ENCODE results near the gene CHIC2. TPM values are rescaled to one million over a fixed set of nuclear protein-coding genes. Genes with fewer than 3 reads are reported as not detected.

Gene CHIC2
- total and polyA plus RNA-seq, 2 of the 8 experiments (the other 6 are each of a cell fraction or from before 2014, with no cell fraction given): 4.5 to 10.9 TPM

DNA sequence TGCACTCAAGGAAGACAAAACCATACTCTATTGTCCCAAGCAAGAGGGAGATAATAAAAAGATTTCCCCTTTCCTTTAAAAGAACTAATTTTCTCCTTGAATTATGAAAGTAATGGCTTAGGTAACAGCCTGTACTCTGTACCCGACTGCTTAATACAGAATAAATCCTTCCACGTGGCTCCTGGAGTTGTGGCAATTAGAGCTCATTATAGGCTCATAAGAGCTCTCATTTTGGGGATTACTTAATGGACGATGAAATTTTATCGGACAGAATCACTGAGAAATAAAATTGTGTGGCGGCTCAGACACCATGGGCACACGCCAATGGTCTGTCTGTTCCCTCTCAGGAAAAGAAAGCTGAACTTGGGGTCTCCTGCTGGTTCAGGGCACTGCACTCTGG, 32.7 kb upstream of the CHIC2 start (continued):
- TF ChIP-seq, protein P1, sequence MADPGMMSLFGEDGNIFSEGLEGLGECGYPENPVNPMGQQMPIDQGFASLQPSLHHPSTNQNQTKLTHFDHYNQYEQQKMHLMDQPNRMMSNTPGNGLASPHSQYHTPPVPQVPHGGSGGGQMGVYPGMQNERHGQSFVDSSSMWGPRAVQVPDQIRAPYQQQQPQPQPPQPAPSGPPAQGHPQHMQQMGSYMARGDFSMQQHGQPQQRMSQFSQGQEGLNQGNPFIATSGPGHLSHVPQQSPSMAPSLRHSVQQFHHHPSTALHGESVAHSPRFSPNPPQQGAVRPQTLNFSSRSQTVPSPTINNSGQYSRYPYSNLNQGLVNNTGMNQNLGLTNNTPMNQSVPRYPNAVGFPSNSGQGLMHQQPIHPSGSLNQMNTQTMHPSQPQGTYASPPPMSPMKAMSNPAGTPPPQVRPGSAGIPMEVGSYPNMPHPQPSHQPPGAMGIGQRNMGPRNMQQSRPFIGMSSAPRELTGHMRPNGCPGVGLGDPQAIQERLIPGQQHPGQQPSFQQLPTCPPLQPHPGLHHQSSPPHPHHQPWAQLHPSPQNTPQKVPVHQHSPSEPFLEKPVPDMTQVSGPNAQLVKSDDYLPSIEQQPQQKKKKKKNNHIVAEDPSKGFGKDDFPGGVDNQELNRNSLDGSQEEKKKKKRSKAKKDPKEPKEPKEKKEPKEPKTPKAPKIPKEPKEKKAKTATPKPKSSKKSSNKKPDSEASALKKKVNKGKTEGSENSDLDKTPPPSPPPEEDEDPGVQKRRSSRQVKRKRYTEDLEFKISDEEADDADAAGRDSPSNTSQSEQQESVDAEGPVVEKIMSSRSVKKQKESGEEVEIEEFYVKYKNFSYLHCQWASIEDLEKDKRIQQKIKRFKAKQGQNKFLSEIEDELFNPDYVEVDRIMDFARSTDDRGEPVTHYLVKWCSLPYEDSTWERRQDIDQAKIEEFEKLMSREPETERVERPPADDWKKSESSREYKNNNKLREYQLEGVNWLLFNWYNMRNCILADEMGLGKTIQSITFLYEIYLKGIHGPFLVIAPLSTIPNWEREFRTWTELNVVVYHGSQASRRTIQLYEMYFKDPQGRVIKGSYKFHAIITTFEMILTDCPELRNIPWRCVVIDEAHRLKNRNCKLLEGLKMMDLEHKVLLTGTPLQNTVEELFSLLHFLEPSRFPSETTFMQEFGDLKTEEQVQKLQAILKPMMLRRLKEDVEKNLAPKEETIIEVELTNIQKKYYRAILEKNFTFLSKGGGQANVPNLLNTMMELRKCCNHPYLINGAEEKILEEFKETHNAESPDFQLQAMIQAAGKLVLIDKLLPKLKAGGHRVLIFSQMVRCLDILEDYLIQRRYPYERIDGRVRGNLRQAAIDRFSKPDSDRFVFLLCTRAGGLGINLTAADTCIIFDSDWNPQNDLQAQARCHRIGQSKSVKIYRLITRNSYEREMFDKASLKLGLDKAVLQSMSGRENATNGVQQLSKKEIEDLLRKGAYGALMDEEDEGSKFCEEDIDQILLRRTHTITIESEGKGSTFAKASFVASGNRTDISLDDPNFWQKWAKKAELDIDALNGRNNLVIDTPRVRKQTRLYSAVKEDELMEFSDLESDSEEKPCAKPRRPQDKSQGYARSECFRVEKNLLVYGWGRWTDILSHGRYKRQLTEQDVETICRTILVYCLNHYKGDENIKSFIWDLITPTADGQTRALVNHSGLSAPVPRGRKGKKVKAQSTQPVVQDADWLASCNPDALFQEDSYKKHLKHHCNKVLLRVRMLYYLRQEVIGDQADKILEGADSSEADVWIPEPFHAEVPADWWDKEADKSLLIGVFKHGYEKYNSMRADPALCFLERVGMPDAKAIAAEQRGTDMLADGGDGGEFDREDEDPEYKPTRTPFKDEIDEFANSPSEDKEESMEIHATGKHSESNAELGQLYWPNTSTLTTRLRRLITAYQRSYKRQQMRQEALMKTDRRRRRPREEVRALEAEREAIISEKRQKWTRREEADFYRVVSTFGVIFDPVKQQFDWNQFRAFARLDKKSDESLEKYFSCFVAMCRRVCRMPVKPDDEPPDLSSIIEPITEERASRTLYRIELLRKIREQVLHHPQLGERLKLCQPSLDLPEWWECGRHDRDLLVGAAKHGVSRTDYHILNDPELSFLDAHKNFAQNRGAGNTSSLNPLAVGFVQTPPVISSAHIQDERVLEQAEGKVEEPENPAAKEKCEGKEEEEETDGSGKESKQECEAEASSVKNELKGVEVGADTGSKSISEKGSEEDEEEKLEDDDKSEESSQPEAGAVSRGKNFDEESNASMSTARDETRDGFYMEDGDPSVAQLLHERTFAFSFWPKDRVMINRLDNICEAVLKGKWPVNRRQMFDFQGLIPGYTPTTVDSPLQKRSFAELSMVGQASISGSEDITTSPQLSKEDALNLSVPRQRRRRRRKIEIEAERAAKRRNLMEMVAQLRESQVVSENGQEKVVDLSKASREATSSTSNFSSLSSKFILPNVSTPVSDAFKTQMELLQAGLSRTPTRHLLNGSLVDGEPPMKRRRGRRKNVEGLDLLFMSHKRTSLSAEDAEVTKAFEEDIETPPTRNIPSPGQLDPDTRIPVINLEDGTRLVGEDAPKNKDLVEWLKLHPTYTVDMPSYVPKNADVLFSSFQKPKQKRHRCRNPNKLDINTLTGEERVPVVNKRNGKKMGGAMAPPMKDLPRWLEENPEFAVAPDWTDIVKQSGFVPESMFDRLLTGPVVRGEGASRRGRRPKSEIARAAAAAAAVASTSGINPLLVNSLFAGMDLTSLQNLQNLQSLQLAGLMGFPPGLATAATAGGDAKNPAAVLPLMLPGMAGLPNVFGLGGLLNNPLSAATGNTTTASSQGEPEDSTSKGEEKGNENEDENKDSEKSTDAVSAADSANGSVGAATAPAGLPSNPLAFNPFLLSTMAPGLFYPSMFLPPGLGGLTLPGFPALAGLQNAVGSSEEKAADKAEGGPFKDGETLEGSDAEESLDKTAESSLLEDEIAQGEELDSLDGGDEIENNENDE (IDR thresholded peaks at IDR 0.05; ENCODE audit: insufficient replicate concordance, low read length): no peak

Measured in H1 (cell line).